ENCODE measurements around the gene BAIAP2L1. TPM values are rescaled to one million over a fixed set of nuclear protein-coding genes. Genes with fewer than 3 reads are reported as not detected.
A peak's percentile ranks its signal among the peaks of the same experiment; 100 is the strongest.
"Not testable (repeated sequence)": the region's sequence is repeated elsewhere in the genome, so short reads cannot be mapped to it uniquely, and the experiment has no call there.

Gene BAIAP2L1, protein sequence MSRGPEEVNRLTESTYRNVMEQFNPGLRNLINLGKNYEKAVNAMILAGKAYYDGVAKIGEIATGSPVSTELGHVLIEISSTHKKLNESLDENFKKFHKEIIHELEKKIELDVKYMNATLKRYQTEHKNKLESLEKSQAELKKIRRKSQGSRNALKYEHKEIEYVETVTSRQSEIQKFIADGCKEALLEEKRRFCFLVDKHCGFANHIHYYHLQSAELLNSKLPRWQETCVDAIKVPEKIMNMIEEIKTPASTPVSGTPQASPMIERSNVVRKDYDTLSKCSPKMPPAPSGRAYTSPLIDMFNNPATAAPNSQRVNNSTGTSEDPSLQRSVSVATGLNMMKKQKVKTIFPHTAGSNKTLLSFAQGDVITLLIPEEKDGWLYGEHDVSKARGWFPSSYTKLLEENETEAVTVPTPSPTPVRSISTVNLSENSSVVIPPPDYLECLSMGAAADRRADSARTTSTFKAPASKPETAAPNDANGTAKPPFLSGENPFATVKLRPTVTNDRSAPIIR
- 18.8 TPM for total RNA-seq
- 9.6 TPM for polyA plus RNA-seq (ENCODE audit: insufficient read depth, low read depth, low replicate concordance)
- long read RNA-seq, donor 1, partial matches to known transcripts = 0 of 1 reads
- long read RNA-seq, donor 1, other reads (novel, unspliced or antisense) = 0 of 1 reads
- long read RNA-seq, donor 2 = 0 reads
- long read RNA-seq, donor 3, partial matches to known transcripts = 0 of 3 reads
- long read RNA-seq, donor 3, other reads (novel, unspliced or antisense) = 0 of 3 reads
- long read RNA-seq, donor 4, partial matches to known transcripts = 0 of 3 reads
- long read RNA-seq, donor 4, other reads (novel, unspliced or antisense) = 0 of 3 reads
- long read RNA-seq, donor 5 = 0 reads
- long read RNA-seq, donor 6 = 0 reads
- long read RNA-seq, donor 7, partial matches to known transcripts = 9 of 15 reads
- long read RNA-seq, donor 7, other reads (novel, unspliced or antisense) = 5 of 15 reads
- long read RNA-seq, donor 8, partial matches to known transcripts = 19 of 19 reads
- long read RNA-seq, donor 8, other reads (novel, unspliced or antisense) = 0 of 19 reads
- long read RNA-seq, donor 9, partial matches to known transcripts = 0 of 13 reads
- long read RNA-seq, donor 9, other reads (novel, unspliced or antisense) = 13 of 13 reads
- long read RNA-seq, donor 10, transcript BAIAP2L1-201 (14 exons, 3,622 nt) = major isoform, 5 of 5 reads
- long read RNA-seq, donor 10, partial matches to known transcripts = 0 of 5 reads
- long read RNA-seq, donor 10, other reads (novel, unspliced or antisense) = 0 of 5 reads

DNA sequence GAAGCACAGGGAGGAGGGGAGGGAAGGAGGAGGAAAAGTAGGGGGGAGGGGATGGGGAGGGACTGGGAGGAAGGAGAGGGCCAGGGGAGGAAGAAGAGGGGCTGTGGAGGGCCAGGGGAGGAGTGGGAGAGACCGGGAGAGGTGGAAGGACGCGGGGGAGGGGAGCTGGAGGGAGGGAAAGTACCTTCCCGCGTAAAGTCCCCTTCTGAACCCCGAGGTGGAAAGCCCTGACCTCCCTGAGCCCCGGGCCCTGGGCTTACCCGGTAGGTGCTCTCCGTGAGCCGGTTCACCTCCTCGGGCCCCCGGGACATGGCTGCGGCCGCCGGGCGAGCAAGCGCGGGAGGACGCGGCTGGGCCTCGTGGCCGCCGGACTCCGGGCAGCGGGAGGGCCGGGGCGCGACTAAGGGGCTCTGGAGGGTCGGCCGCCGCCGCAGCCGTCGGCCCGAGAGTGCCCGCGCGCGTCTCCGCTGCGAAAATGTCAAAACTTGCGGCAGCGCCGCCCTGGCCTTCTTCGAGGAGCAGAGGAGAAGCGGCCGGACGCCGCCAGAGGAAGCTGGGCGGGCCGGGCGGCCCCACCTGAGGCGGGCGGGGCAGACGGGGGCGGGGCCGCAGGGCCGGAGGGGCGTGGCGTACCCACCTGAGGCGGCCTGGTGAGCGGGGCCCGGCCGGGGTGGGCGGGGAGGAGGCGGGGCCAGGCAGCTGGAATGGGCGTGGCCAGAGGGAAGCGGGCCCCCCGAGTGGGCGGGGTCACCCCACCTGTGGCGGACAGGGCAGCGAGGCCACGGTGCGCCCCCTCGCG, at the start of gene BAIAP2L1:
Gene BAIAP2L1 (minus strand): TSS at position 549 of the 799 bp plus-strand sequence. CDS start 238 bp downstream, at position 311.
- TF ChIP-seq, protein P1, sequence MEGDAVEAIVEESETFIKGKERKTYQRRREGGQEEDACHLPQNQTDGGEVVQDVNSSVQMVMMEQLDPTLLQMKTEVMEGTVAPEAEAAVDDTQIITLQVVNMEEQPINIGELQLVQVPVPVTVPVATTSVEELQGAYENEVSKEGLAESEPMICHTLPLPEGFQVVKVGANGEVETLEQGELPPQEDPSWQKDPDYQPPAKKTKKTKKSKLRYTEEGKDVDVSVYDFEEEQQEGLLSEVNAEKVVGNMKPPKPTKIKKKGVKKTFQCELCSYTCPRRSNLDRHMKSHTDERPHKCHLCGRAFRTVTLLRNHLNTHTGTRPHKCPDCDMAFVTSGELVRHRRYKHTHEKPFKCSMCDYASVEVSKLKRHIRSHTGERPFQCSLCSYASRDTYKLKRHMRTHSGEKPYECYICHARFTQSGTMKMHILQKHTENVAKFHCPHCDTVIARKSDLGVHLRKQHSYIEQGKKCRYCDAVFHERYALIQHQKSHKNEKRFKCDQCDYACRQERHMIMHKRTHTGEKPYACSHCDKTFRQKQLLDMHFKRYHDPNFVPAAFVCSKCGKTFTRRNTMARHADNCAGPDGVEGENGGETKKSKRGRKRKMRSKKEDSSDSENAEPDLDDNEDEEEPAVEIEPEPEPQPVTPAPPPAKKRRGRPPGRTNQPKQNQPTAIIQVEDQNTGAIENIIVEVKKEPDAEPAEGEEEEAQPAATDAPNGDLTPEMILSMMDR (IDR thresholded peaks at IDR 0.05; ENCODE audit: borderline replicate concordance, extremely low read depth, insufficient read depth) = no peak
- H3K9ac ChIP-seq (ENCODE audit: low read length in 3 of 3) = peak within 1 kb of the TSS in 2 of 3 donors; percentile 1 to 65
- no peaks in the 10 kb centered on the region for H3K9me3 ChIP-seq (ENCODE audit: control insufficient read depth in 2 of 3, insufficient read depth in 1 of 3, low read length in 3 of 3)
- peak within 1 kb of the TSS; percentile 53 to 60 (median 53) for H3K4me3 ChIP-seq (ENCODE audit: low read length in 3 of 3)
- FAIRE-seq = no peak
- DNase-seq = peak; percentile 94 to 98 (median 96)
- H3K27me3 ChIP-seq (ENCODE audit: control insufficient read depth, insufficient read depth, low read length) = no peaks in the 10 kb centered on the region
- H3K27ac ChIP-seq (ENCODE audit: low read depth in 2 of 2, low read length in 2 of 2) = peak within 1 kb of the TSS in 1 of 2 donors; percentile 37
- intact Hi-C loops (cut with DNase I) = loop anchor here (10.0 kb wide), 1 partner anchor 106 kb away; no protein-coding TSS in a partner anchor
- H3K4me1 ChIP-seq (ENCODE audit: control insufficient read depth in 2 of 3, insufficient read depth in 2 of 3, low read depth in 1 of 3, low read length in 3 of 3) = peaks cover 0 to 3% (median 0%) of the 10 kb centered on the region in 3 donors
- H3K36me3 ChIP-seq (ENCODE audit: control insufficient read depth in 2 of 3, insufficient read depth in 3 of 3, low read length in 3 of 3) = no peaks in the 10 kb centered on the region

DNA sequence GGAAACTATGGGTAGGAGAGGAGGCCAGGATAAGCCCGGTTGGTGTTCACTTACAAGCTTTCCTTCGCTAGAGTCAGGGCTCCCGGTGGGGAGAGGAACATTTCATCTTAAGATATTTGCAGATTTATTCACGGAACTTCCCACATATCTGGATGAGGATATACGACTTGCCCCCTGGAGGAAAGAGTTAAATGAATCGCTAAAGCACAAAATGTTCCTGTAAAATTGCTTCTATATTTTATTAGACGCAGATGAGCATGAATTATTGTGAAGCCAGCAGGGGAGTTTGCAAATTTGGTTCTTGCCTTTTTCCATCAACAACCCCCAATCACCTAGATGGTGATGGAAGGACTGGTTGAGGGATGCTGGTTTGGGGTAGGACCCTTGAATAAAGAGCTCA, 47.9 kb upstream of the BAIAP2L1 start:
- H3K9ac ChIP-seq (ENCODE audit: low read length in 3 of 3) = no peak overlapping the region
- H3K27ac ChIP-seq (ENCODE audit: low read depth in 2 of 2, low read length in 2 of 2) = no peak overlapping the region
- DNase-seq = no peak
- no peaks in the 10 kb centered on the region for H3K27me3 ChIP-seq (ENCODE audit: control insufficient read depth, insufficient read depth, low read length)
- TF ChIP-seq, protein P1 (IDR thresholded peaks at IDR 0.05; ENCODE audit: borderline replicate concordance, extremely low read depth, insufficient read depth) = no peak
- FAIRE-seq = no peak
- H3K4me1 ChIP-seq (ENCODE audit: control insufficient read depth in 2 of 3, insufficient read depth in 2 of 3, low read depth in 1 of 3, low read length in 3 of 3) = no peaks in the 10 kb centered on the region
- intact Hi-C loops (cut with DNase I) = no loop called here
- no peak overlapping the region for H3K4me3 ChIP-seq (ENCODE audit: low read length in 3 of 3)
- H3K36me3 ChIP-seq (ENCODE audit: control insufficient read depth in 2 of 3, insufficient read depth in 3 of 3, low read length in 3 of 3) = no peaks in the 10 kb centered on the region
- no peaks in the 10 kb centered on the region for H3K9me3 ChIP-seq (ENCODE audit: control insufficient read depth in 2 of 3, insufficient read depth in 1 of 3, low read length in 3 of 3)

GRCh38 chr7:98440992-98441391, 40.1 kb upstream of the BAIAP2L1 start:
- intact Hi-C loops (cut with DNase I) = loop anchor here (5.0 kb wide), 1 partner anchor 246 kb away; no protein-coding TSS in a partner anchor
- H3K9me3 ChIP-seq (ENCODE audit: control insufficient read depth in 2 of 3, insufficient read depth in 1 of 3, low read length in 3 of 3); H3K4me3 ChIP-seq (ENCODE audit: low read length in 3 of 3); H3K9ac ChIP-seq (ENCODE audit: low read length in 3 of 3); H3K27me3 ChIP-seq (ENCODE audit: control insufficient read depth, insufficient read depth, low read length); H3K36me3 ChIP-seq (ENCODE audit: control insufficient read depth in 2 of 3, insufficient read depth in 3 of 3, low read length in 3 of 3); DNase-seq; H3K27ac ChIP-seq (ENCODE audit: low read depth in 2 of 2, low read length in 2 of 2); FAIRE-seq; H3K4me1 ChIP-seq (ENCODE audit: control insufficient read depth in 2 of 3, insufficient read depth in 2 of 3, low read depth in 1 of 3, low read length in 3 of 3): not testable (repeated sequence)

Measured in kidney (tissue), 22 donors.